NT2/D1 (cell line): Measurements from ENCODE around the gene MTERF4.

ENCODE experiments used
- SUZ12 ChIP-seq: IDR thresholded peaks from 2 replicates; pipeline ENCODE4 v1.6.1; 2011; ENCODE audit not compliant: insufficient read length, insufficient read depth; ENCODE audit errors: extremely low read depth
- YY1 ChIP-seq: IDR thresholded peaks from 2 replicates; pipeline ENCODE4 v1.6.1; 2011; ENCODE audit not compliant: insufficient read length, insufficient read depth
- ZNF274 ChIP-seq: IDR thresholded peaks from 2 replicates; pipeline ENCODE4 v1.6.1; 2011; ENCODE audit warnings: mild to moderate bottlenecking, low read depth, low read length

DNA sequence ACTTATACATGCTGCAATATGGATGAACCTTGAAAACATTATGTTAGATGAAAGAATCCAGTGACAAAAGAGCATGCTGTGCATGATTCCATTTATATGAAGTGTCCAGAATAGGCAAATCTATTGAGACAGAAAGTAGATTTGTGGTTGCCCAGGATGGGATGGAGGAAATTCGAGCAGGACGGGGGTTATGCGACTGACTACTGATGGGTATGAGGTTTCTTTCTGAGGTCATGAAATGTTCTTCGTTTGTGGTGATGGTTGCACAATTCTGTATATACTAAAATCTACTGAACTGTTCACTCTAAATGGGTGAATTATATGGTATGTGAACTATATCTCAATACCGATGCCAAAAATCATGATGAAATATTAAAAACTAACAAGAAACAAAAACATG, 18.9 kb upstream of the MTERF4 start:
- TF ChIP-seq SUZ12: no peak
- no peak for TF ChIP-seq ZNF274
- no peak for TF ChIP-seq YY1
